Stimulated activated naive CD4-positive, alpha-beta T cell treated with Interleukin-2 at 50 U/mL for 16 hours (primary cell): ENCODE data around the gene PRIM2.
"Not testable (repeated sequence)": the region's sequence is repeated elsewhere in the genome, so short reads cannot be mapped to it uniquely, and the experiment has no call there.

Source experiments
- DNase-seq: peaks from one replicate; lab custom pipeline; 2025; lab: John Stamatoyannopoulos, UW

PRIM2 gene, protein sequence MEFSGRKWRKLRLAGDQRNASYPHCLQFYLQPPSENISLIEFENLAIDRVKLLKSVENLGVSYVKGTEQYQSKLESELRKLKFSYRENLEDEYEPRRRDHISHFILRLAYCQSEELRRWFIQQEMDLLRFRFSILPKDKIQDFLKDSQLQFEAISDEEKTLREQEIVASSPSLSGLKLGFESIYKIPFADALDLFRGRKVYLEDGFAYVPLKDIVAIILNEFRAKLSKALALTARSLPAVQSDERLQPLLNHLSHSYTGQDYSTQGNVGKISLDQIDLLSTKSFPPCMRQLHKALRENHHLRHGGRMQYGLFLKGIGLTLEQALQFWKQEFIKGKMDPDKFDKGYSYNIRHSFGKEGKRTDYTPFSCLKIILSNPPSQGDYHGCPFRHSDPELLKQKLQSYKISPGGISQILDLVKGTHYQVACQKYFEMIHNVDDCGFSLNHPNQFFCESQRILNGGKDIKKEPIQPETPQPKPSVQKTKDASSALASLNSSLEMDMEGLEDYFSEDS

DNA sequence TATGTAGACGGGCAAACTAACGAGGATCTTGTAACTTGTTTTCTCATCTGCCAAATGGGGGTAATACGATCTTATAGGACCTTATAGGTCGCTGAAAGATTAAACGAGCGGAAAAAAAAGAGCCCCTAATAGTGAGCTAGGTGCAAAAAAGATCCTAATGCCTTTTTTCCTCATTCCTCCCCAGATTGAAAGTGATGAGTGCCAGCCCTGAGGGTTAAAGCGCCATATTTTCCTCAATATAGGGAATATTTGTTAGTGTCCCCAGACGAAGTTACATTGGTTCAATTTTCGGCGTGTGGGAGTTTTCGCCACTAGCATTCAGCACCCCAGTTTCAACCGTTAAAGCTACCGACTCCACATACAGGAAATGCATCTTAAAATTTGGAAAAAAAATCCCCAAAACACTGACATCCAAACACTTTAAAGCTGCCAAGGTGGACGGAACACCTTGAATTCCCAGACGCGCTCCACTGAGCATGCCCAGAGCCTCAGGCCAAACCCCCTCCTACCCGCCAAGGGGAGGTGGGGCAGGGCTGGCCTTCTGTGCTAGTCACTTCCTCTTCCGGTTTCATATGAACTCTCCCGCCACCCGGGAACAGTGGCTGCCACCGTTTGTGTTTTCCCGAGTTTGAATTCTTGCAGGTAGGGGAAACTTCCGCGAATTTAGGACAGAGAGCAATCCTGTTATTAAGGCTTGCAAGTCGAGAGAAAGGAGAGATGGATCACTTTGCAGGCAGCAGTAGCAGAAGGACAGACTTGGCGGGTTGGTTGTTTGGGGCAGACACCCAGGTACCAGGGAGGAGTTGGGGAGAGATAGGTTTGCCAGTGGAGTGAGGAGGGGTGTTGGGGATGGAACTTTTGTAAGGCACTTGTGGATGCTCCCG lies at the start of gene PRIM2:
Gene PRIM2, plus strand, starts transcription at position 571 of the 884 bp plus-strand sequence. CDS start 816 bp downstream, outside the sequence.
- DNase-seq, result peak; percentile 82

DNA sequence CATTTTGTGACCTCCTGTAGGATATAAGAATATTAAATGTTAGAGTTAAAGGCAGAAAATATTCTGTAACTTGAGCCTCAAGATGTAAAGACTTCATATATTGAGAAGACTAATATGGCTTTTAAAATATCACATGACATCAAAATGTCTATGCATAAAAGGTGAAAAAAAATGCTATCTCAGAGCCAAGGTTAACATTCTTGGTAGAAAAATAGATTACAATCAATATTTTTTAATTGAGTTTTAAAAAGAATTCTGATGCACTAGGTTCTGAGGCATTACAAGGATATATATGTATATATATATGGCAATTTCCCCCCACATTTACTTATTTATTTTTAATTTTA lies 49.2 kb upstream of the PRIM2 start:
- DNase-seq, result no peak

GRCh38 chr6:57274113-57274824 lies 43.2 kb upstream of the PRIM2 start:
- DNase-seq, result not testable (repeated sequence)

DNA sequence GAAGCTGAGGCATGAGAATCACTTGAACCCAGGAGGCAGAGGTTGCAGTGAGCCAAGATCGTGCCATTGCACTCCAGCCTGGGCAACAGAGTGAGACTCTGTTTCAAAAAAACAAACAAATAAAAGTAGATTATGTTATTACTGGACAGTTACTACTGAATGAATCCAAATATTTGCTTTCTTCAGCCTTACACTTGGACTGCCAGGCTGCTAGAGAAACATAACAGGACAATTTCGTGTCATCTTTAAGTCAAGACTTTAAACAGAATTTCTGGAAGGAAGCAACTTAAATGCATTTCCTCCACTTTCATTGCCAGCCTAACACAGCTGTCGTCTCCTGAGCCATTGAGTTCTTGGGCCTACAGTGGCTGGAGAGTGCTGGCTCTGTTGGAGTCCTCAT lies 42.0 kb upstream of the PRIM2 start:
- no peak for DNase-seq

DNA sequence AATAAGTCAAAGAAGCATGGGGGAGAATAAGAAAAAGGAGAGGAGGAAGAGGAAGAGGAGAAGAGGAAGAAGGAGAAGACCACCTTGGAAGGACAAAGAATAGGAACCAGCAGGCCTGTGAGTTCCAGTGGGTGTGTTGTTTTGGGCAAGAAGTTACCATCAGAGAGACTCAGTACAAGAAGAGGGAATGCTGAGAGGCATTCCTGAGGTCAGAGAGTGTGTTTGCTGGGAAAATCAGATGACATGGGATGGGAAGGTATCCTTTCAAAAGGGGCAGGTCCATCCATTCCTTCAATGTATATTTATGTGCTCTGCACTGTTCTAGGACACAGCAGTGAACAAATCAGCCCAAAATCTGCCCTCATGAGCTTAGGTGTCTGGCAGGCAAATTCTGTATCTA lies 40.5 kb upstream of the PRIM2 start:
- no peak for DNase-seq

- DNase-seq, result no peak
Measured at GRCh38 chr6:57278570-57278969, 38.9 kb upstream of the PRIM2 start.

DNA sequence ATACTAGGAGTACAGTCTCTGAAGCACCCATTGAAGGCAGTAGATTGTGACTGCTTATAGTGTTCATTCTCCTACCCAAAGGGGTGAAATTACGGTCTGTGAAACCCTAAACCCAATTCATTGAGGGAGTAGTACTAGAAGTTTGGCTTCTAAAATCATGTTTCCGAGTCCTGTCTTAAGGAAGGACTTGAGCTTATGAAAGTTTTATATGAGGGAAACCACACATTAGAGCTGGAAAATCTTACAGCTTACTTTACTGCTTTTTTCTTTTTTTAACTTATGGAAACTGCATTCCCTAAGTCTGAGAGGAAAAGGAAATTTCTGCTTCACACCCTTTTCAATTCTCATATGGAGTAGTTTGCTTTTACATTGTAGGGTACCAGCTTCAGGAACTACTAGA lies 38.4 kb upstream of the PRIM2 start:
- no peak for DNase-seq

DNA sequence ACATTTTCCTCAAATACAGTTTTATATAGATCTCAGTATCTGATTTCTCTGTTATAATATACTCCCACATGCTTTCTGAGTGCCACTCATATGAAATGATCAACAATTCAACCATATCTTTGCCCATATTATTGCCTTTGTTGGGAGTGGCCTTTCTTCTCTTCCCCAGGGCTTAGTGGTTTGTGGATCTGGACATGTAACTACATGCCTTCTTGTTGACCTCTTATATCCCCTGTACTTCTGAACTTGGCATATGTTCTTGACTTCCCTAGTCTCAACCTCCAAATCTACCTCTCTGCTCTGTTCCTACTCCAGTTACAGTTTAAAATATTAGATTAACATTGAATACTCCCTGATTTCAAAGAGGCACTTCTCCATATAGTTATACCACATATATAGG lies 34.3 kb upstream of the PRIM2 start:
- DNase-seq, result no peak

DNA sequence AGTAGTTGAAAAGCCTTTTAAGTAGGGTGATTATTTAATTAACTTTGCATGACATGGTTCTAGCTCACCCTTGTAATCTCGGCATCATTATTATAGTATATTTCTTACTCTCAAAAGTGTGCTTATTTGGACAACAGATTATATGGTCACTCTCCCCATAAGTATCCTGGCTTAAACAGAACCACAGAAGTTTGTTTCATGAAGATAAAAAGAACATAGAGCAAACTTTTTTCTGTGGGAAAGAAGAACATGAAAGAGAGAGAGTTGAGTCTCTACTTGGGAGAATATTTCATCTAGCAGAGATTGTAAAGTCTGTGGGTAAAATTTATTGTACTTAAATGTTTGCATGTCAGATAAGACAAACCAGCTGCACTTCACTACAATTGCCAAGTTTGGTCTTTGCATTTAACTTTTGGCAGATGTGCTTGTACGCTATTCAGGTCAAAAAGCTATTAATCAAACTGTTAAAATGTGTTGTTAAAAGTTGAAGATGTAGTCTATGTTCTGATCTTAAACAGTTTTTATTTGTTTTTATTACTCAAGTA lies 33.4 kb upstream of the PRIM2 start:
- DNase-seq, result no peak

GRCh38 chr6:57288136-57288535 lies 29.3 kb upstream of the PRIM2 start:
- DNase-seq, result not testable (repeated sequence)

DNA sequence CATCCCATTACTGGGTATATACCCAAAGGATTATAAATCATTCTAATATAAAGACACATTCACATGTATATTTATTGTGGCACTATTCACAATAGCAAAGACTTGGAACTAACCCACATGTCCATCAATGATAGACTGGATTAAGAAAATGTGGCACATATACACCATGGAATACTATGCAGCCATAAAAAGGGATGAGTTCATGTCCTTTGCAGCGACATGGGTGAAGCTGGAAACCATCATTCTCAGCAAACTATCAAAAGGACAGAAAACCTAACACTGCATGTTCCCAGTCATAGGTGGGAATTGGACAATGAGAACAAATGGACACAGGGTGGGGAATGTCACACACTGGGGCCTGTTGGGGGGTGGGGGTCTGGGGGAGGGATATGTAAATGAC lies 24.0 kb upstream of the PRIM2 start:
- DNase-seq, result not testable (repeated sequence)

GRCh38 chr6:57294862-57295445 lies 22.5 kb upstream of the PRIM2 start:
- no peak for DNase-seq

DNA sequence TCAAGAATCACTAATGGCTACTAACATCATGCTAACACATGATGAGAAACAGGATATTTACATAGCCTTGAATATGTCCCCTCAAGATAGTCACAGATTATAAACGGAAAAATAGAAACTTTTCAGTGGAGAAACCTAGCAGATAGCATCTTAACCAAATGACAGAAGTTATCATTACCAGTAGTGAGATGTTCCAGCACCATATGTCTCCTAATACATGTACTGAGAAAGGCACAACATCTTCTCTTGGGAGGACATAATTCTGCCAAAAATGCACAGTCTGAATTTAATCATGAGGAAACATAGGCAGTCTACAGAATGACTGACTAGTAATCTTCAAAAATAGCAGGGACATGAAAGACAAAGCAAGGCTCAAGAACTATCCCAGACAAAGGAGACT lies 19.9 kb upstream of the PRIM2 start:
- no peak for DNase-seq

DNA sequence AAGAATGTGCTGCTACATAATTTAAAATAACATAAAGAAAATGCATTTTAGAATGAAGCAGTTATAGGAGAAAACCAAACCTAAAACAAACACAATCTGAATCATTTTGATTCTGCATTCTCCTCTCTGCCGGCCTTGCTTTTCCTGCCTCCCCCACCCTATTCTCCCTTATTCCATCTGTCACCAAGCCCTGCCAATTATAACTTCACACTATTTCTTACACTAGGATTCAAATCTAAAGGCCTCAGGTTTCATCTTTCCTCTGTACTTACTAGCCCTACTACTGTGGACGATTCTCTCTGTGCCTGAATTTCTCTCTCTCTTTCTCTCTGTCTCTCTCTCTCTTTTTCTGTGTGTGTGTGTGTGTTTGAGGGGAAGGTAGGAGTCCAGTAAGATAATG lies 18.7 kb upstream of the PRIM2 start:
- no peak for DNase-seq

- no peak for DNase-seq
Measured at GRCh38 chr6:57301757-57302156, 15.7 kb upstream of the PRIM2 start.

GRCh38 chr6:57302477-57302876 lies 15.0 kb upstream of the PRIM2 start:
- no peak for DNase-seq

GRCh38 chr6:57303931-57304681 lies 13.3 kb upstream of the PRIM2 start:
- DNase-seq, result no peak

DNA sequence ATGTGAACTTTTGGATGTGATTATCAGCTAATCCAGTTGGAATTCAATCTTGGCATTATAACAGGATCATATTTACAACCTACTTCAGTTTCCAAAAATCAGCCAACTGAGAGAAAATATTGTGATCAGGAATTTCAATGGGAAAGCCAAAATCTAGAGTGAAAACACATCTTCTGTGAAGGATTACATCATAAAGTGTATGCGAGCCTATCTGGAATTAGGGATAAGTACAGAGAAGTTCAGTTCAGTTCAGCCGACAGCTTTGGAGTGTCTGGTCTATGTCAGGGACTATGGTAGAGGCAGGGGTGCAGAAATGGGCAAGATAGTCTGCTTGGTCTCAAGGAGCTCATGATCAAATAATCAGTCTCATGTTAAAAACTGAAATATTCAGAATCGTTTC lies 12.3 kb upstream of the PRIM2 start:
- DNase-seq, result no peak

GRCh38 chr6:57305761-57306160 lies 11.7 kb upstream of the PRIM2 start:
- DNase-seq, result no peak

DNA sequence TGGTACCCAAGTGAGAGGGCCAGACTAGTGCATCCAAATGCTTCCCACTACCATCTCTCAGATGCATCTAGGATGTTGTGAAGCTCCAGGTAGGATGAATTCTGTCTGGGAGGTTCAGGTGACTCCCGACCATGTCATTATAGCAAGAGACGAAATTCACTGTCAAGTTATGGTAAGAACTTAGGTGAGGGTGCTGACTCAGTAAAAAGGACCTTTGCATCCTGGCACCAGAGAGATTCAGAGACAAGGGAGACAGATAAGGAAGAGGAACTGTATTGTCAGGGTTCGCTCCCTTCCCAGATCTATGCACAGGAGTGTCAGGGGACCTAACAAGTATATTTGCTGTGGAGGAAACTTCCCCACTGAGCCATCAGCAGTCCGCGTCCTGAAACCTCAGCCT lies 11.2 kb upstream of the PRIM2 start:
- DNase-seq, result no peak

GRCh38 chr6:57307850-57308249 lies 9.6 kb upstream of the PRIM2 start:
- no peak for DNase-seq
